Smooth muscle cell of the brain vasculature (primary cell): ENCODE measurements around the gene PRKAR2B.

Experiments used
- DNase-seq: peaks from one replicate; pipeline ENCODE4 v3.0.0-alpha.2; 2012; ENCODE audit warnings: low read depth, low spot score

The PRKAR2B gene

GRCh38 chr7:107044347-107045194 is at the start of gene PRKAR2B:
PRKAR2B (plus strand) TSS chr7:107044705; CDS start chr7:107044908, 203 bp downstream.
- no peak for DNase-seq

GRCh38 chr7:106994833-106995232 is 49.7 kb upstream of the PRKAR2B start:
- DNase-seq, result no peak

GRCh38 chr7:106997487-106998271 is 46.8 kb upstream of the PRKAR2B start:
- DNase-seq, result no peak

- no peak for DNase-seq
Measured at GRCh38 chr7:106999023-106999422, 45.5 kb upstream of the PRKAR2B start.

GRCh38 chr7:107001490-107001889 is 43.0 kb upstream of the PRKAR2B start:
- no peak for DNase-seq

- DNase-seq, result no peak
Measured at GRCh38 chr7:107002126-107002525, 42.4 kb upstream of the PRKAR2B start.

- no peak for DNase-seq
Measured at GRCh38 chr7:107002529-107002998, 41.9 kb upstream of the PRKAR2B start.

GRCh38 chr7:107007007-107007891 is 37.3 kb upstream of the PRKAR2B start:
- DNase-seq, result no peak

- no peak for DNase-seq
Measured at GRCh38 chr7:107007892-107008287, 36.6 kb upstream of the PRKAR2B start.

- no peak for DNase-seq
Measured at GRCh38 chr7:107009846-107010203, 34.7 kb upstream of the PRKAR2B start.

GRCh38 chr7:107012691-107013090 is 31.8 kb upstream of the PRKAR2B start:
- DNase-seq, result no peak

- no peak for DNase-seq
Measured at GRCh38 chr7:107014387-107015023, 30.0 kb upstream of the PRKAR2B start.

- DNase-seq, result no peak
Measured at GRCh38 chr7:107016312-107016711, 28.2 kb upstream of the PRKAR2B start.

- no peak for DNase-seq
Measured at GRCh38 chr7:107017965-107018719, 26.4 kb upstream of the PRKAR2B start.

- no peak for DNase-seq
Measured at GRCh38 chr7:107020400-107020799, 24.1 kb upstream of the PRKAR2B start.

GRCh38 chr7:107021600-107021999 is 22.9 kb upstream of the PRKAR2B start:
- no peak for DNase-seq

GRCh38 chr7:107023522-107024151 is 20.9 kb upstream of the PRKAR2B start:
- DNase-seq, result no peak

GRCh38 chr7:107024906-107025305 is 19.6 kb upstream of the PRKAR2B start:
- DNase-seq, result no peak

- no peak for DNase-seq
Measured at GRCh38 chr7:107025449-107026103, 18.9 kb upstream of the PRKAR2B start.
